Measurements from ENCODE around the gene NHLRC2. TPM values are rescaled to one million over a fixed set of nuclear protein-coding genes. Genes with fewer than 3 reads are reported as not detected.

The NHLRC2 gene
- total RNA-seq, 1 donor from 2014 or later = 43.8 TPM

Small RNA genes lying within 50 kb of the gene (small RNA-seq; reads per million reads assigned to genes)
- not detected for gene RF00560 (ENCODE audit: low replicate concordance)

Other genes starting within 250 kb of the NHLRC2 start
- 304 TPM for gene NRAP, start 190.6 kb upstream of the NHLRC2 start, total RNA-seq
- 46.0 TPM for gene CASP7, start 174.7 kb upstream of the NHLRC2 start, total RNA-seq
- gene PLEKHS1, start 103.0 kb upstream of the NHLRC2 start, total RNA-seq = 1.4 TPM
- 7.8 TPM for gene DCLRE1A, start 579 bp upstream of the NHLRC2 start, total RNA-seq
- gene ADRB1, start 189.2 kb downstream of the NHLRC2 start, total RNA-seq = 0.10 TPM